Epithelial cell of proximal tubule (primary cell): ENCODE data around the gene CACNA1D. TPM values are rescaled to one million over a fixed set of nuclear protein-coding genes. Genes with fewer than 3 reads are reported as not detected.

Experiments used
- DNase-seq: peaks from one replicate; pipeline ENCODE4 v3.0.0-alpha.2; 2011; ENCODE audit warnings: low read depth
- H3K4me3 ChIP-seq: 2 replicates; pipeline ENCODE4 v1.5.1; 2011; ENCODE audit warnings: low read depth, mild to moderate bottlenecking, low read length
- total RNA-seq: library from RNA; depleted of rRNA; stranded (reverse); fragments of >200 nt; gene quantifications from 2 replicates; pipeline ENCODE4 v1.2.3, GENCODE V29; 2015
- TF ChIP-seq, protein P1 (sequence below): conservative IDR thresholded peaks from 2 replicates; pipeline ENCODE4 v1.5.1; 2012; ENCODE audit warnings: low read depth, mild to moderate bottlenecking, low read length

CACNA1D gene
- total RNA-seq, 1 donor from 2014 or later = 1.9 TPM

DNA sequence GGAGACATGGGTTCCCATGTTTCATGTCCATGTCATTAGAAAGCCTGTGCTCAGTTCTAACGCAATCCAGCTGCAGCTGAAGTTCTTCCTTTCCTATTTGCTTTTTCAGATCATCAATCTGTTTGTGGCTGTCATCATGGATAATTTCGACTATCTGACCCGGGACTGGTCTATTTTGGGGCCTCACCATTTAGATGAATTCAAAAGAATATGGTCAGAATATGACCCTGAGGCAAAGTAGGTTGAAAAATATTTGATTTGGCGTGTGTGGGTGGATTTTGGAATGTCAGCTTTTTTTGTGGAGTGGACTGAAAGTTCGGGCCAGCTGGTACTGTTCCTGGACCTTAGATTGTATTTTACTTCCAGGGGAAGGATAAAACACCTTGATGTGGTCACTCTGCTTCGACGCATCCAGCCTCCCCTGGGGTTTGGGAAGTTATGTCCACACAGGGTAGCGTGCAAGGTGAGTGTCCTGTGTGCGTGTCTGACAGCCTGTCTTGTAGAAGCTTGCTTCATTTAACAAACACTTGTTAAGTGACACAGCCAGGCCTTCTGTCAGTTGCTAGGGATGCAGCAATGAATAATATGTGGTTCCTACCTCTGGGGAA is 282.2 kb downstream of the CACNA1D start:
- TF ChIP-seq, protein P1, sequence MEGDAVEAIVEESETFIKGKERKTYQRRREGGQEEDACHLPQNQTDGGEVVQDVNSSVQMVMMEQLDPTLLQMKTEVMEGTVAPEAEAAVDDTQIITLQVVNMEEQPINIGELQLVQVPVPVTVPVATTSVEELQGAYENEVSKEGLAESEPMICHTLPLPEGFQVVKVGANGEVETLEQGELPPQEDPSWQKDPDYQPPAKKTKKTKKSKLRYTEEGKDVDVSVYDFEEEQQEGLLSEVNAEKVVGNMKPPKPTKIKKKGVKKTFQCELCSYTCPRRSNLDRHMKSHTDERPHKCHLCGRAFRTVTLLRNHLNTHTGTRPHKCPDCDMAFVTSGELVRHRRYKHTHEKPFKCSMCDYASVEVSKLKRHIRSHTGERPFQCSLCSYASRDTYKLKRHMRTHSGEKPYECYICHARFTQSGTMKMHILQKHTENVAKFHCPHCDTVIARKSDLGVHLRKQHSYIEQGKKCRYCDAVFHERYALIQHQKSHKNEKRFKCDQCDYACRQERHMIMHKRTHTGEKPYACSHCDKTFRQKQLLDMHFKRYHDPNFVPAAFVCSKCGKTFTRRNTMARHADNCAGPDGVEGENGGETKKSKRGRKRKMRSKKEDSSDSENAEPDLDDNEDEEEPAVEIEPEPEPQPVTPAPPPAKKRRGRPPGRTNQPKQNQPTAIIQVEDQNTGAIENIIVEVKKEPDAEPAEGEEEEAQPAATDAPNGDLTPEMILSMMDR = no peak
- no peak overlapping the region for H3K4me3 ChIP-seq
- no peak for DNase-seq

DNA sequence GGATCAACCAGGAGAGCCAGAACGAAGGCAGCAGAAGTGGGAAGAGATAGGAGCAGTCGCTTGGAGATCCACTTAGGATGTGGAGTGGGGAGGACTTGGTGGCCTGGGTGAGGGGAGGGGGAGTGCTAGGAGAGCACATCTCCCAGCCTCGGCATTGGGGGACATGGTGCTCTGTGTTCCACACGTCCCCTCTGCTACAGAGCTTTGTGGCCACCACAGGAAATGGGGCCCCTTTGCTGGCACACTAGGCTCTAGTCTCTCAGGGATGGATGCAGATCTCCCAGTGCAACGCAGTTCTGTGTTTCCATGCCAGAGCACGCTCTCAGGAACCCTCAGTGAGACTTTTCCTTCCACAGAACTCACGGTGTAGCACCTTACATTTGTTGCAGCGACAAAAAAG is 283.1 kb downstream of the CACNA1D start:
- no peak for DNase-seq
- TF ChIP-seq, protein P1 = no peak
- no peak overlapping the region for H3K4me3 ChIP-seq

DNA sequence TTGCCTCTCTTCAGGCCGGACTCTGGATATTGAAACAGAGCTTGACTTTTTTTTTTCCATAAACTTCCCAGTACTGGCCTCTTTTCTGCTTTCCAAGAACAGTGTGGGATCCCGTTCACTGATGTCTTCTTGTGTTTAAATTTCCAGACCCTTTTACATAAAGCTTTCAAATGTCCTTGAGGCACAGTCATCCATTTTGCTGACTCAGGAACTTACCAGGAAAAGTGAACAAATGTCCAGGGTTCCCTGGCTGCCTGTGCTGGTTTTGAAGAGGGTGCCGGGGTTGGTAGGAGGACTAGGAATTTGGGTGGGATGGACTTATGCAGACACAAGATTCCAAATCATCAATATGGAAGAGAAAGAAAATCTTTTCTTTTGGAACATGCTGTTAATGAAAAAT is 283.7 kb downstream of the CACNA1D start:
- TF ChIP-seq, protein P1 = no peak
- H3K4me3 ChIP-seq = no peak overlapping the region
- no peak for DNase-seq

DNA sequence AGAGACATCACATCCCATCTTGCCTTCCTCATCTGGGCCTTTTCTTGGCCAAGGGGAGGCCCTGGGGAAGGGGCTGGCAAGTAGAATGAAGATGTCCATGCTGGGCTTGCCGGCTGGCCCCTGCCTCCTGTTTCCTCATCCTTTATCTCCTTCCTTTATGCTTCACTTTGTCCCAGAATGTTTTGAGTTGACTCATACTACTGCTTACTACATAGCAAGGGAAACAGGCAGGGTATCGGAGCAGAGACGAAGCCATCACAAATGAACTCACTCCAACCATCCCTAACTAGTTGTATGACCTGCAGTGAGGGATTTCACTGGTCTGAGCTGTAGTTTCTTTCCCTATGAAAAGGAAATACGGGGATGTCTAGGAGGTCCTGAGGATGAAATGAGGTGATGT is 285.8 kb downstream of the CACNA1D start:
- DNase-seq = no peak
- TF ChIP-seq, protein P1 = no peak
- H3K4me3 ChIP-seq = no peak overlapping the region

DNA sequence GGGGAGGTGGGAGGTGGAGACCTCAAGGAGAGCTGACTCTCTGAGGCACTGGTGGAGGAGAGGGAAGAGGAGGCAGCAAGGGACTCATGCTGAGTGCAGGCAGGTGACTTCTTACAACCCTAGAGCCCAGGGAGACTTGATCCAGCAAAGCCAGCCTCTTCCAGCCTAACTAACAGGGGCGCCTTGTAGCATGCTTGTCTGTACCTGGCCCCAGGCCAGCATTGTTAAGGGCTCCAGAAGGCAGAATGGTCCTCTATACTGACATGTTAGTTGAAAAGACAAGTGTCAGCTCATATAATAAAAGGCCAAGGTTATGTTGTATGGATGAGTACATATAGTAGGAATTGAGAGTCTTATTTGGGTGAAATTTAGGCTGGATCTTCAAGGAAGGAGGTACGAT is 286.4 kb downstream of the CACNA1D start:
- DNase-seq = no peak
- no peak overlapping the region for H3K4me3 ChIP-seq
- TF ChIP-seq, protein P1 = no peak

DNA sequence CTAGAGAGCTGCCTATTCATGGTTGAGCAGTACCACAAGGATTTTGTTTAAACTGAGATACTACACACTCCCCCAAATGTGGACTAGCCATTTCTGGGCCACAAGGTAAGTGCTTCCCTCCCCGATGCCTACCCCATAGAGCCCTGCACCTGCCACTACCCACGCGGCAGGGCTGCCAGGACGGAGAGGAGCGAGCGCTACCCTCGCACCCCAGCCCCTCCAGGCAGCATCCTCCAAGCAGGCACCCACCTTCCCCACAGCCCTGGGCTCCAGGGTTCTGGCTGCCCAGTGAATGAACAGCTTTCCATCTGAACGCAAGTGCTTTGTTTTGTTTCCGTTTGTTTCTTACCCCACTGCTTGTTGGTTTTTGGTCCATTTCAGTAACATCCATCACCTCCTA is 292.6 kb downstream of the CACNA1D start:
- TF ChIP-seq, protein P1 = no peak
- no peak for DNase-seq
- no peak overlapping the region for H3K4me3 ChIP-seq

DNA sequence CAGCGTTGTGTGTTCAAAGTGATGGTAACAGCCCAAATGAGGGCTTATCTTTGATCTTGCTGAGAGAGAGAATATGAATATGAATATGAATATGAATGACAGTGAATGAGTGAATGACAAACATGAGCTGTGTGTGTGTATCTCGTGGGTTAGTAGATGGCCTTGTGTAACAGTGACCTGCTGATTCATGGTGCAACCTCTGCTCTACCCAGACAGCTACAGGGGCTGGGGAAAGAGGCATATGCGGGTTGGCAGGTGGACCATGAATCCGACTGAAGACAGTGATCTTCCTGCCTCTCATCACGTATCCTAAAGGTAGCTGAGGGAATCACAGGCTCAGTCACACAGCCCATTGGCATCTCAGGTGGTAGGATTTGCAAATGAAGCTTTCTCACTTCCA is 293.6 kb downstream of the CACNA1D start:
- no peak overlapping the region for H3K4me3 ChIP-seq
- DNase-seq = no peak
- TF ChIP-seq, protein P1 = no peak
